Dendritic cell treated with granulocyte-macrophage colony-stimulating factor and Interleukin-4, amounts not matched to agents 40 ng/mL and 50 ng/mL, for 4 days (primary cell): ENCODE results near the gene PRKCA.

Experiments used
- H3K27ac Mint-ChIP-seq: one replicate; pipeline ENCODE4 v1.8.0; 2022; ENCODE audit warnings: mild to moderate bottlenecking, mixed read lengths
- H3K27me3 Mint-ChIP-seq: one replicate; pipeline ENCODE4 v1.8.0; 2022; ENCODE audit warnings: mild to moderate bottlenecking, mixed read lengths
- H3K36me3 Mint-ChIP-seq: one replicate; pipeline ENCODE4 v1.8.0; 2022; ENCODE audit warnings: low read depth, mixed read lengths
- H3K4me1 Mint-ChIP-seq: one replicate; pipeline ENCODE4 v1.8.0; 2022; ENCODE audit warnings: low read depth, mixed read lengths
- H3K4me3 Mint-ChIP-seq: one replicate; pipeline ENCODE4 v1.8.0; 2022; ENCODE audit warnings: mild to moderate bottlenecking, moderate library complexity, mixed read lengths
- H3K9me3 Mint-ChIP-seq: one replicate; pipeline ENCODE4 v1.8.0; 2022; ENCODE audit warnings: mixed read lengths
- intact Hi-C: fragments of 100-400 bp; cut with micrococcal nuclease; formaldehyde crosslinking; loops from one replicate; pipeline ENCODE4 v1.15.0; 2022

The PRKCA gene

DNA sequence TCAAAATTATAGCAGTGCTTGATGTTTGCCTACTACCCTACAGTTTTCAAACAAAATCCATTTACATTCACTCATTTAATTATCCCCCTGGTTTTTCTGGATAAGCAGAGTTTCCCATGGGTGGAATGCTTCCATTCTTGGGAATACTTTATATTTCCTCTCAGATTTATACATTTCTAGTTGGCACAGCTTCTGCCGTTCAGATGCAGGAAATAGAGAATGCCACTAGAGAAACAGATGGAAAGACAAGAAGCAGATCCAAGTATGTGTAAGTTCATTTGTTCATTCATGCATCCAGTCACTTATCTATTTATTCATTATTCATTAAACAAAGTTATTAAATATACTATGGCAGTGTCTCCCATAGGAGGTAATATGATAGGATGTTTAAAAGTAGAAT, 467.5 kb downstream of the PRKCA start:
- H3K4me1 Mint-ChIP-seq = peaks cover 5% of the 10 kb centered on the region
- intact Hi-C loops = no loop called here

DNA sequence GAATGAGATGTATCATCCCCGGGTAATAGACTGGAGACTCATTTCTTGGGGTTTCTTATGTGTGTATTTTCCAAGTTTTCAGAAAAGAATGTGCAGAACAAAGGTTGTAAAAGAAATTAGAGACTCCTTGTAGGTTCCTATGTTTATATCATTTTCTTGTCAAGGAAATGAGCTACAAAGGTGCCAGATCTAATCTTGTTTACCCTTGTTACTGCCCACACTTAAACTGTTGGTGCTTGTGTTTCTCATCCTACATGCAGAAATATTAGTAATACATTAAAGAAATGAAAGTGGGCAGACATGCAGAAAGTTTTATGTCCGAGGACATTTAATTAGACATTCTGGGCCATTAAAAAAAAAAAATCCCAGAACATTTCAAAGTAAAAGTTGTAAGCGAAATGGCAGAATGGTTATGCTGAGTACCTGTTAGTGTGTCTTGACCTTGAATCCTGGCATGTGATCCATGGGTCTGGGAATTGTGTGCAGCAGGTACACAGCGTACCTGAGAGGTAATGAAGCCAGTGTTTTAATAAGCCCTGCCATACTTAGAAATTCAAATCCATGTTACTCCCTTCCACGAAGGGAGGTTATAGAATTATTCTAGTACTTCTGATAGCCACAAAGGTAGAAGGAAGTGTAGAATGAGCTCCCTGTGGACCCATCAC, 469.9 kb downstream of the PRKCA start:
- no peaks in the 10 kb centered on the region for H3K9me3 Mint-ChIP-seq
- no peaks in the 10 kb centered on the region for H3K27me3 Mint-ChIP-seq
- H3K4me1 Mint-ChIP-seq = peaks cover 5% of the 10 kb centered on the region
- intact Hi-C loops = no loop called here
- peaks cover 31% of the 10 kb centered on the region for H3K36me3 Mint-ChIP-seq
- no peak overlapping the region for H3K27ac Mint-ChIP-seq
- no peak overlapping the region for H3K4me3 Mint-ChIP-seq

More for the DNA sequence above, 467.5 kb downstream of the PRKCA start:
- peaks cover 16% of the 10 kb centered on the region for H3K36me3 Mint-ChIP-seq
- H3K27me3 Mint-ChIP-seq = no peaks in the 10 kb centered on the region
- no peaks in the 10 kb centered on the region for H3K9me3 Mint-ChIP-seq
- H3K4me3 Mint-ChIP-seq = no peak overlapping the region
- no peak overlapping the region for H3K27ac Mint-ChIP-seq

DNA sequence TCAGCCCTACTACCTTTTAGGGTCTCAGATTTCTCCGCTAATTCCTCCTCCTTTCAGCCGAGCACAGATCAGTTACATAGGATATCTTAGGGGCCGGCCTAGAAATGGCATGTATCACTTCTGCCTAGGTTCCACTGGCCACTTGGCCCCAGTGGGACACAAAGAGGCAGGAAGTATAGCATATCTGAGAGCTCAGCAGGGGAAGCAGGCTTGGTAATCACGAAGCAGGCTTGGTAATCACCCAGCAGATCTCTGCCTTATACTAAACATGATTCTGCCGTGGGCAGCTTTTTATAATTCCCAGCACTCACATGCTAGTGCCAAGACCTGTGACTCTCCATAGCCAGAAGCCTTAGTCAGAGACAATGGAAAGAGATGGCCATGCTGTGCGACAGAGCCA, 472.9 kb downstream of the PRKCA start:
- peaks cover 31% of the 10 kb centered on the region for H3K36me3 Mint-ChIP-seq

DNA sequence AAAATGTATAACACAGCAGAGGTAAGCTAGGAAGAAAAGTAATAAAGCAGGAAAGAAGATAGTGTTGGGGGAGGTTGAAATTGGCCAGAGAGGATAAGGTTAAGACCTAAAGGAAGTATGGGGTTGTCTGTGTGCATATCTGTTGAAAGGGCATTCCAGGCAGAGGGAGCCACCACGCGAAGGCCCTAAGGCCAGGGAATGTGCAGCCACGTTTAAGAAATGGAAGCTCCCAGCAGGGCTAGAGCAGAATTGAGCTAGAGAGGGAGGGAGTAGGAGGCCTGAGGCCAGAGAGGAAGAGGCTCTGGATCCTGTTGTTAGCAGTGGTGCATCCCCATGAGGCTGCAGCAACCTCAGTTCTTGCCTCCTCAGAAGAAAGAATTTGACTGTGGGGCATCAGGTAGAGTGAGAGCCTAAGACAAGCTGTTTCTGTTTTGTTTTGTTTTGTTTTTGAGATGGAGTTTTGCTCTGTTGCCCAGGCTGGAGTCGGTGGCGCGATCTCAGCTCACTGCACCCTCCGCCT, 473.5 kb downstream of the PRKCA start:
- Mint-ChIP-seq H3K9me3 (no peaks in the 10 kb centered on the region), H3K4me3 (no peak overlapping the region), H3K27me3 (no peaks in the 10 kb centered on the region), H3K27ac (no peak overlapping the region), H3K36me3 (peaks cover 31% of the 10 kb centered on the region), H3K4me1 (no peaks in the 10 kb centered on the region)
- intact Hi-C loops = no loop called here

More for the DNA sequence above, 472.9 kb downstream of the PRKCA start:
- H3K4me1 Mint-ChIP-seq = no peaks in the 10 kb centered on the region
- H3K27me3 Mint-ChIP-seq = no peaks in the 10 kb centered on the region
- no peaks in the 10 kb centered on the region for H3K9me3 Mint-ChIP-seq
- H3K27ac Mint-ChIP-seq = no peak overlapping the region
- no peak overlapping the region for H3K4me3 Mint-ChIP-seq
- intact Hi-C loops = no loop called here

DNA sequence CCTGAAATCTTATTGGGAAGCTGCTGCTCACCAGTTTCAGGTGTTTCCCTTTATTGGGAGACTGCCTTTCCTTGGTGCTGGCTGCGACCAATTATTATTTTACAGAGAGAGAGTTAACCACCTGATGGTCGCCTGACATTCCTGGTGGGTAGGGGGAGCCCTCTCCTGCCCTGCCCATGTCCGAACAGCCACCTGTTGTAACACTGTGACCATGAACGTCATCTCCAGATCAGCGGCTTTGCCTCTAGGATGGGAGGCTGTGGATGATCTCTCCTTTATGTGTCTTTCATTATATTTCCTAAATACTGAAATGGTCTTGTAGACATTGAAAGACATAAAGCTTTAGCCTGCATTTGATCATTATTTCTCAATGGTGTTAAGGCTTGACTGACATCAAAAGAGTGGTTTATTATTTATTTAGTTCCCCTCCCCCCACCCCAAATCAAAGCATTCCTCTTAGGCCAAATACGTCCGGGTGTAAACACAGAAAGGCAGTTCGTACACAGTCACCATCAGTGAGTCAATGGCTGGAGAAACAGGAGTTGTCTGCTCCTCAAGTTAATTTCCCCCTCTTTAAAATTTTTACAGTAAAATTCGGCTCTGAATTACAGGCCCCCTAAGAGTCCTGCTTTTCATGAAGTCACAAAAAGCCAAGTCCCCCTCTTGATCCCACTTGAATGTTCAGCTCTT, 474.7 kb downstream of the PRKCA start:
- Mint-ChIP-seq H3K4me1 (no peaks in the 10 kb centered on the region), H3K4me3 (no peak overlapping the region), H3K27me3 (no peaks in the 10 kb centered on the region), H3K9me3 (no peaks in the 10 kb centered on the region), H3K36me3 (peaks cover 31% of the 10 kb centered on the region), H3K27ac (no peak overlapping the region)
- intact Hi-C loops = no loop called here

DNA sequence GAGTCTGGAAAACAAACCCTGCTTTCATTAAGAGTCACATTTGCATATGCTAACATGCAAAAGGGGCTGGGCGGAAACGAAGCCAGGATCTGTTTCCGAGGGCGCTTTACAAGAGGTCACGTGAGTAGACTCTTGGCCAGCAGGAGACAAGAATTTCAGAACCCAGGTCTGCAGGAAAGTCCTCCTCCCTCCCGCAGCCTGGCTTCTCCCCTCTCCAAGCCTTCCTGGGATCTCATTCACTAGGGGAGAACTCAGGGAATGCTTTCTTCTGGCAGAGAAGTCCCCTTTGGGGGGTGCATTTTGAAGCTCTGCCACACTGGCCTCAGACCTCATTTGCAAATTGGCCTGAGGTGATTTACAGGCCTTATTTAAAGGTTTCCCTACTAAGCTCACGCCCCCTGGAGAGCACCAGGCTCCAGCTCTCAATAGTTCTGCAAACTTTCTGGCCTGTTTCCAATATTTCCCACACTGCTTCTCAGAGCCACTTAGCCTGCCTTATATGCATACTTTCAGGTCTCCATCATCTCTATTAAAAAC, 475.3 kb downstream of the PRKCA start:
- no peaks in the 10 kb centered on the region for H3K4me1 Mint-ChIP-seq
- no peaks in the 10 kb centered on the region for H3K27me3 Mint-ChIP-seq
- H3K27ac Mint-ChIP-seq = no peak overlapping the region
- intact Hi-C loops = no loop called here
- no peak overlapping the region for H3K4me3 Mint-ChIP-seq
- peaks cover 36% of the 10 kb centered on the region for H3K36me3 Mint-ChIP-seq
- no peaks in the 10 kb centered on the region for H3K9me3 Mint-ChIP-seq

DNA sequence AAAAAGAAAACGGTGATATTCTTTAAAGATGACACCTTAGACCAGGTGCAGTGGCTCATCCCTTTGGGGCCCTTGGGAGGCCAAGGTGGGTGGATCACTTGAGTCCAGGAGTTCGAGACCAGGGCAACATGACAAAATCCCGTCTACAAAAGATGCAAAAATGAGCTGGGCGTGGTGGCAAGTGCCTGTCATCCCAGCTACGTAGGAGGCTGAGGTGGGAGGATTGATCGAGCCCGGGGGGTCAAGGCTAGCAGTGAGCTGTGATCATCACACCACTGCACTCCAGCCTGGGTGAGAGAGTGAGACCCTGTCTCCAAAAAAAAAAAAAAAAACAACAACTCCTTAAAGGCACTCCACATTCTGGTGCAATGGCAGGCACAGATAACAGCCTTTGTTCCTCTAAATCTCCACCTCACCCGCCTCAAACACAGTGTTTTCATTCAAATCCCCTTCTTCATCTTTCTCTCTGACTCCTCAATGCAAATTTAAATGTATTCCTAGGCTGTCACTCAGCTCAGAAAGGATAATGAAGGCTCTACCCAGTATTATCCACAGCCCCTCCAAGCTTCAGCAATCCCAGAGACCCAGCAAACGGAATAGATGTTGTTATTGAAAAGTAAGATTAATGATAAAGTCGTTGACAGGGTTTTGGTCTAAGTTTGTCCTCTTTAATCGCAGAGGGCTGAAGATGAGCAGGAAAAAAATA, 476.3 kb downstream of the PRKCA start:
- H3K36me3 Mint-ChIP-seq = peaks cover 34% of the 10 kb centered on the region
- H3K4me1 Mint-ChIP-seq = no peaks in the 10 kb centered on the region
- H3K27ac Mint-ChIP-seq = no peak overlapping the region
- no peaks in the 10 kb centered on the region for H3K27me3 Mint-ChIP-seq
- H3K4me3 Mint-ChIP-seq = no peak overlapping the region
- intact Hi-C loops = no loop called here
- no peaks in the 10 kb centered on the region for H3K9me3 Mint-ChIP-seq

DNA sequence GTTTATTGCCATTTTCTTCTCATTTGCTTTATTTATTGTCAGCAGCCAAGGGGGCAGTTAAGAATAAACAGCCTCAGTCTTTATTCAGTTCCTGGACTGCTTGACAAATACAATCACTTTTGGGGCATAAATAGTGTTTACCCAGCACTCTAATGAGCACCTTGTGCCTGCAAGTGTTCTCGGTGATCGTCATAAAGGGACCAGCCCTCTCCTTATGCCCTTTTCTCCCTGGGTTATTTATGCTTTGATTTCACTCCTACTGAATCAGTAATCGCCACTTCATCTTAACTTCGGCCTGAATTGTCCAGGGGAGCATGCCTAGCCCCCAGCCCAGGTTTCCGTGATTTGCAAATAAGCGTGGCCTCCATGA, 476.8 kb downstream of the PRKCA start:
- intact Hi-C loops = no loop called here
- H3K27me3 Mint-ChIP-seq = no peaks in the 10 kb centered on the region
- no peak overlapping the region for H3K4me3 Mint-ChIP-seq
- H3K27ac Mint-ChIP-seq = no peak overlapping the region
- peaks cover 29% of the 10 kb centered on the region for H3K36me3 Mint-ChIP-seq
- H3K9me3 Mint-ChIP-seq = no peaks in the 10 kb centered on the region
- no peaks in the 10 kb centered on the region for H3K4me1 Mint-ChIP-seq

DNA sequence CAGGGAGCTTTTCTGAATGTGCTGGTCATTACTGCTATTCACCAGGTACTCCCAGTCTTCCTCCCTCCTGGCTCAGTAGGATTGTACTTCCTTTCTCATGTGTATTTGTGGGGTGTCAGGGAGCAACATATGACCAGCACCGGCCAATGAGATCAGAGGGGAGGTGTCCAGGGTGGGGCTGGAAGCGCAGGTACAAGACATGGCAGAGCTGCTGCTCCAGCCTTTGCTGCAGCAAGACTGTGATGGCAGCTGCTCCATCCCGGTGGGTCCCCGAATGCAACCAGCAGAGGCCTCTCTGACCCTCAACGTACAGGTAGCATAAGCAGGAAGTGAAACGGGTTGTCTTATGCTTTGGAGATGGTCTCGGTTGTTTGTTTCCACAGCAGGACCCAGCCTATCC, 478.7 kb downstream of the PRKCA start:
- no peaks in the 10 kb centered on the region for H3K4me1 Mint-ChIP-seq
- H3K4me3 Mint-ChIP-seq = no peak overlapping the region
- intact Hi-C loops = no loop called here
- peaks cover 20% of the 10 kb centered on the region for H3K36me3 Mint-ChIP-seq
- H3K27ac Mint-ChIP-seq = no peak overlapping the region
- no peaks in the 10 kb centered on the region for H3K9me3 Mint-ChIP-seq
- H3K27me3 Mint-ChIP-seq = no peaks in the 10 kb centered on the region

DNA sequence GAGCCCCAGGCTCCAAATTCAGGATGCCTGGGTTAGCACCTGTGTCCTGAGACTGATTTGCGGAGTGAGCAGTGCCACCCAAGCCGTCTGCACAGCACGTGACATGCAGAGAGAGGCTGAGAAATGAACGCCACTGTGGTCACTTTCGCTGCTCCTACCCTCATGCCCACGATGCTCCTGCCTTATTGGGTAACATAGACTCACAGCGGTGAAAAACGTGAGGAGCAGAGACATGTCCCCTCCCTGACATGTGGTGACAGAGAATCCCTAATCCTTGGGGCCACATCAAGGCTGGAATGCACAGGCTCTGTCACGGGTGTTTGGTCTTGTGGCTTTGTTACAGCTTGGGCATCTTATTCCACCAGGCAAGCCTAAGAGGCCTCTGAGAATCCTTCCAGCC, 480.4 kb downstream of the PRKCA start:
- intact Hi-C loops = no loop called here
- Mint-ChIP-seq H3K27me3 (no peaks in the 10 kb centered on the region), H3K9me3 (no peaks in the 10 kb centered on the region), H3K4me1 (no peaks in the 10 kb centered on the region), H3K27ac (no peak overlapping the region), H3K36me3 (peaks cover 25% of the 10 kb centered on the region), H3K4me3 (no peak overlapping the region)

DNA sequence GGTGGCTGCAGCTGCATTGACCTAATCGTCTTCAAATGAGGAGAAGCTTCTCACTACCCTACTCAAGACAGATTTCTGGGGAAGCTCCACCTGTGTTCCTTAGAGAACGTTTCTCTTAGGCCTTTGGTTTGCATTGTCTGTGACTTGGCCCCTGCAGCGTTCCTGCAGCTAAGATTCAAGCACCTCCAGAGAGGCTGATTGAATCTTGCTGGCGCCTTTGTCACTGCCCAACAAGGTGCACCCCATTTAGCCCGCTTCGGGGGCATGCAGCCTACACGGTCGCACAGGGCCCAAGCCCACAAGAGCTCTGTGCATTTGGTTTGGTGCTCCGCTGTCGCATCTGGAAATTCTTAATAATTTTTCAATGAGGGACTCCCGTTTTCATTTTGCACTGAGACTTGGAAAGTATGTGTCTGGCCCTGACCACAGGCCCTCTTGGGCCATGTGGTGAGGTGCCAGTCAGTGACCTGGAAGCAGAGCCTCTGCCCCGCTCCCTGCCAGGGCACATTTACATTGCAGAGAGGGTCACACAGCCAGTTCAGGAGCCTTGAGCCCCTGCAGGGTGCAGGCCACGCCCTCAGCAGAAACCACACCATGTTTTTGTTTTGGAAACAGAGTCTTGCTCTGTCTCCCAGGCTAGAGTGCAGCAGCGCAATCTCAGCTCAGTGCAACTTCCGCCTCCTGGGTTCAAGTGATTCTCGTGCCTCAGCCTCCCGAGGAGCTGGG, 481.4 kb downstream of the PRKCA start:
- H3K36me3 Mint-ChIP-seq = peaks cover 28% of the 10 kb centered on the region
- H3K4me3 Mint-ChIP-seq = no peak overlapping the region
- H3K27ac Mint-ChIP-seq = no peak overlapping the region

DNA sequence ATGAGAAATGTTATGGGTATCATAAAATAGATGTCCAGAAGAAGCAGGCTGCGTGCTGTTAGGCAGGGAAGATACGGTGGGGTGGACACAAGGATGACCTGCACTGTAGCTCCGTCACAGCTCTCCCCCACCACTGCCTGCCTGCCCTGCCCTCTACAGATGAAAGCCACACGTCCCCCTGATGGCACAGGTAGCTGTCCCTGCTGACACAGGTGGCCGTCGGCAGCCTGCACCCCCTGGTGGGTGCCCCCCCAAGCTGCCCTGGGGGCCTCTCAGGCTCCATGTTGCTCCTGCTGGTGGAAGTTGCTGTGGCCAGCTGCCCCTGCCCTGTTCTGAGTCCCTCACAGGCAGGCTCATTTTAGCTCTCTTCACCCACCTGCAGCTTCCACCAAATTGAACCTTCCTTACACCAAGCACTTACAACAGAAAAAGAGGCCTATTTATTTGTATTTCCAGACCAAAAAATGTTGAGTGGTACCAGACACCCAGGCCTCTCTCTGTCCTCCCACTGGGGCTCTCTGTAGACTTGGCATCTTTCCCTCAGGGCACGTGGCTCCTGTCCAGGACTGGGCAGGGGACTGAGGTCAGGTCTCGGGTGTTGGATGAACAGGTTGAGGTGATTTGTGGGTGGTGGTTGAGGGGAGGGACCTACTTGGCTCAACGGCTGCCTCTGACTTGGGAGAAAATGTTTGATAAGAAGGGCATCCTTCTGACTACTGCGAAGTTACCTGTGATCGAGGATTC, 482.4 kb downstream of the PRKCA start:
- no peak overlapping the region for H3K4me3 Mint-ChIP-seq
- intact Hi-C loops = no loop called here
- H3K9me3 Mint-ChIP-seq = no peaks in the 10 kb centered on the region
- no peaks in the 10 kb centered on the region for H3K27me3 Mint-ChIP-seq
- H3K36me3 Mint-ChIP-seq = peaks cover 34% of the 10 kb centered on the region
- H3K4me1 Mint-ChIP-seq = no peaks in the 10 kb centered on the region
- H3K27ac Mint-ChIP-seq = no peak overlapping the region

More for the DNA sequence above, 481.4 kb downstream of the PRKCA start:
- H3K4me1 Mint-ChIP-seq = no peaks in the 10 kb centered on the region
- H3K27me3 Mint-ChIP-seq = no peaks in the 10 kb centered on the region
- intact Hi-C loops = no loop called here
- no peaks in the 10 kb centered on the region for H3K9me3 Mint-ChIP-seq

DNA sequence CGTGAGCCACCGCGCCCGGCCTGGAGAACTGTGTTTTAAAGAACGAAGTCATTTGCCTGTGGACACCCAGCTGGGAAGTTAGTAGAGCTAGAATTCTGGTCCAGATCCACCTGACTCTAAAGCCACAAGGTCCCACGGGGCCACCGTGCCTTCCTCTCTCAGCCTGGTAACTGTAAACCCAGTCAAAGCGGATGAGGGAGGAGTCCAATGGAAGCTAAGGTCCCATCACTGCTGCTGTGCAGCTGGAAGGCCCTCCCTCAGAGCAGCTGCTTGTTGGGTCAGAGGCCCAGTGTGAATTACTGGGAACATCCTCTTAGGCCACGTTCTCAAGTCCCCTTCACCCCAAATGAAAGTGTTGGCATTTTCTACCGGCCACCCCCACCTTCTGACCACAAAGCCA, 483.7 kb downstream of the PRKCA start:
- Mint-ChIP-seq H3K27ac (no peak overlapping the region), H3K4me1 (peaks cover 9% of the 10 kb centered on the region), H3K4me3 (no peak overlapping the region), H3K27me3 (no peaks in the 10 kb centered on the region), H3K36me3 (peaks cover 39% of the 10 kb centered on the region), H3K9me3 (no peaks in the 10 kb centered on the region)
- intact Hi-C loops = no loop called here
